ENCODE measurements around the gene SEC23IP.

DNA sequence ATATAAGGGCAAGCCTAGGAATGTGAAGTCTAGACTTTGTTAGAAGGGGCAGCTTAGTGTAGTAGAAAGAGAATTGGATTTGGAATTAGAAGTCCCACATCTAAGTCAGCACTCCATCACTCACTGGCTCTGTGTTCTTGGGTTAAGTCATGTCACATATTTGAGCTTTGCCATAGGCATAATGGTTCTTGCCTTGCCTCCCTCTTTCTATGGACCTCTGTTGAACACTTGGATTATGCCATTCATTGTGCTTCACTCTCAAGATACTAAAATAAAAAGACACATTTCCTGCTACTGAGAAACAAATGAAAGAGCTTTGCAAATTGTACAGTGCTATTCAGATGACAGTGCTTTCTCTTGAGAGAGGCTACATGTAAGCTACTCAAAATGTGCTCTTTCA is 35.9 kb downstream of the SEC23IP start:
- TF ChIP-seq, protein P1, sequence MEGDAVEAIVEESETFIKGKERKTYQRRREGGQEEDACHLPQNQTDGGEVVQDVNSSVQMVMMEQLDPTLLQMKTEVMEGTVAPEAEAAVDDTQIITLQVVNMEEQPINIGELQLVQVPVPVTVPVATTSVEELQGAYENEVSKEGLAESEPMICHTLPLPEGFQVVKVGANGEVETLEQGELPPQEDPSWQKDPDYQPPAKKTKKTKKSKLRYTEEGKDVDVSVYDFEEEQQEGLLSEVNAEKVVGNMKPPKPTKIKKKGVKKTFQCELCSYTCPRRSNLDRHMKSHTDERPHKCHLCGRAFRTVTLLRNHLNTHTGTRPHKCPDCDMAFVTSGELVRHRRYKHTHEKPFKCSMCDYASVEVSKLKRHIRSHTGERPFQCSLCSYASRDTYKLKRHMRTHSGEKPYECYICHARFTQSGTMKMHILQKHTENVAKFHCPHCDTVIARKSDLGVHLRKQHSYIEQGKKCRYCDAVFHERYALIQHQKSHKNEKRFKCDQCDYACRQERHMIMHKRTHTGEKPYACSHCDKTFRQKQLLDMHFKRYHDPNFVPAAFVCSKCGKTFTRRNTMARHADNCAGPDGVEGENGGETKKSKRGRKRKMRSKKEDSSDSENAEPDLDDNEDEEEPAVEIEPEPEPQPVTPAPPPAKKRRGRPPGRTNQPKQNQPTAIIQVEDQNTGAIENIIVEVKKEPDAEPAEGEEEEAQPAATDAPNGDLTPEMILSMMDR (IDR thresholded peaks at IDR 0.05): no peak
- no peak for TF ChIP-seq POLR2A (IDR thresholded peaks at IDR 0.05)
